HG03442 (cell line): ENCODE results near the gene NARS2.
"Not testable (repeated sequence)": the region's sequence is repeated elsewhere in the genome, so short reads cannot be mapped to it uniquely, and the experiment has no call there.

Experiments
- ATAC-seq: cut with Tn5 transposase; IDR thresholded peaks from one replicate; pipeline ENCODE4 v1.9.1; 2021; ENCODE audit warnings: mild to moderate bottlenecking, moderate library complexity; ENCODE audit not compliant: unreplicated experiment

NARS2 gene

GRCh38 chr11:78576549-78577097, 2.0 kb upstream of the NARS2 start:
- ATAC-seq: no peak

- no peak for ATAC-seq
These were observed 814 bp upstream of the NARS2 start for GRCh38 chr11:78575478-78575877.

- ATAC-seq: no peak
These were observed 983 bp downstream of the NARS2 start for GRCh38 chr11:78573681-78574080.

- ATAC-seq: no peak
These were observed 1.4 kb downstream of the NARS2 start for GRCh38 chr11:78573271-78573670.

GRCh38 chr11:78572394-78572793, 2.3 kb downstream of the NARS2 start:
- no peak for ATAC-seq

- no peak for ATAC-seq
These were observed 4.6 kb downstream of the NARS2 start for GRCh38 chr11:78570031-78570430.

GRCh38 chr11:78567209-78567608, 7.5 kb downstream of the NARS2 start:
- no peak for ATAC-seq

- ATAC-seq: no peak
These were observed 9.9 kb downstream of the NARS2 start for GRCh38 chr11:78564490-78565467.

GRCh38 chr11:78564037-78564436, 10.6 kb downstream of the NARS2 start:
- not testable (repeated sequence) for ATAC-seq

- ATAC-seq: not testable (repeated sequence)
These were observed 11.6 kb downstream of the NARS2 start for GRCh38 chr11:78563090-78563489.

- ATAC-seq: no peak
These were observed 12.3 kb downstream of the NARS2 start for GRCh38 chr11:78562398-78562797.

- ATAC-seq: no peak
These were observed 13.7 kb downstream of the NARS2 start for GRCh38 chr11:78560826-78561484.

GRCh38 chr11:78560153-78560552, 14.5 kb downstream of the NARS2 start:
- ATAC-seq: peak; percentile 77

GRCh38 chr11:78557236-78557635, 17.4 kb downstream of the NARS2 start:
- ATAC-seq: no peak

- ATAC-seq: no peak
These were observed 19.1 kb downstream of the NARS2 start for GRCh38 chr11:78555592-78555991.

GRCh38 chr11:78552881-78553280, 21.8 kb downstream of the NARS2 start:
- no peak for ATAC-seq

- not testable (repeated sequence) for ATAC-seq
These were observed 22.5 kb downstream of the NARS2 start for GRCh38 chr11:78552139-78552538.

- ATAC-seq: no peak
These were observed 23.6 kb downstream of the NARS2 start for GRCh38 chr11:78551066-78551465.

GRCh38 chr11:78549624-78550409, 24.8 kb downstream of the NARS2 start:
- ATAC-seq: no peak

GRCh38 chr11:78548911-78549590, 25.6 kb downstream of the NARS2 start:
- no peak for ATAC-seq
